Measurements from ENCODE around the gene CBR4.
A peak's percentile ranks its signal among the peaks of the same experiment; 100 is the strongest.

Gene CBR4

GRCh38 chr4:169033660-169034059 lies 23.6 kb upstream of the CBR4 start:
- DNase-seq (ENCODE audit: low spot score) (peak; percentile 17), FAIRE-seq (no peak)

- FAIRE-seq (no peak), DNase-seq (ENCODE audit: low spot score) (no peak)
These were observed 23.0 kb upstream of the CBR4 start for GRCh38 chr4:169032883-169033645.

- no peak for DNase-seq (ENCODE audit: low spot score)
- no peak for FAIRE-seq
These were observed 22.1 kb upstream of the CBR4 start for GRCh38 chr4:169032194-169032593.

GRCh38 chr4:169031392-169031791 lies 21.3 kb upstream of the CBR4 start:
- DNase-seq (ENCODE audit: low spot score): no peak
- FAIRE-seq: no peak

GRCh38 chr4:169030562-169030982 lies 20.5 kb upstream of the CBR4 start:
- DNase-seq (ENCODE audit: low spot score) (peak; percentile 40), FAIRE-seq (peak; percentile 76)

GRCh38 chr4:169029947-169030346 lies 19.9 kb upstream of the CBR4 start:
- FAIRE-seq (no peak), DNase-seq (ENCODE audit: low spot score) (no peak)

- FAIRE-seq: no peak
- DNase-seq (ENCODE audit: low spot score): no peak
These were observed 17.6 kb upstream of the CBR4 start for GRCh38 chr4:169027663-169028062.

GRCh38 chr4:169025184-169025583 lies 15.1 kb upstream of the CBR4 start:
- DNase-seq (ENCODE audit: low spot score): no peak

GRCh38 chr4:169024762-169025161 lies 14.7 kb upstream of the CBR4 start:
- DNase-seq (ENCODE audit: low spot score): peak; percentile 52

More at GRCh38 chr4:169025184-169025583, 15.1 kb upstream of the CBR4 start:
- FAIRE-seq: no peak

GRCh38 chr4:169018406-169018805 lies 8.4 kb upstream of the CBR4 start:
- FAIRE-seq (no peak), DNase-seq (ENCODE audit: low spot score) (no peak)

More at GRCh38 chr4:169024762-169025161, 14.7 kb upstream of the CBR4 start:
- no peak for FAIRE-seq

- no peak for FAIRE-seq
These were observed 7.9 kb upstream of the CBR4 start for GRCh38 chr4:169017971-169018370.

GRCh38 chr4:169015186-169015623 lies 5.2 kb upstream of the CBR4 start:
- DNase-seq (ENCODE audit: low spot score) (no peak), FAIRE-seq (no peak)

More at GRCh38 chr4:169017971-169018370, 7.9 kb upstream of the CBR4 start:
- no peak for DNase-seq (ENCODE audit: low spot score)

- DNase-seq (ENCODE audit: low spot score): no peak
These were observed 4.5 kb upstream of the CBR4 start for GRCh38 chr4:169014586-169014985.

GRCh38 chr4:169013396-169013795 lies 3.3 kb upstream of the CBR4 start:
- FAIRE-seq (no peak), DNase-seq (ENCODE audit: low spot score) (no peak)

More at GRCh38 chr4:169014586-169014985, 4.5 kb upstream of the CBR4 start:
- no peak for FAIRE-seq

GRCh38 chr4:169012049-169012448 lies 2.0 kb upstream of the CBR4 start:
- FAIRE-seq (no peak), DNase-seq (ENCODE audit: low spot score) (no peak)

- no peak for FAIRE-seq
- DNase-seq (ENCODE audit: low spot score): peak; percentile 57
These were observed 550 bp downstream of the CBR4 start for GRCh38 chr4:169009286-169010124.

GRCh38 chr4:169005453-169006099 lies 4.5 kb downstream of the CBR4 start:
- FAIRE-seq (no peak), DNase-seq (ENCODE audit: low spot score) (no peak)

- FAIRE-seq: no peak
- DNase-seq (ENCODE audit: low spot score): no peak
These were observed 9.7 kb downstream of the CBR4 start for GRCh38 chr4:169000315-169000714.

- DNase-seq (ENCODE audit: low spot score): no peak
- no peak for FAIRE-seq
These were observed 10.2 kb downstream of the CBR4 start for GRCh38 chr4:168999809-169000208.

GRCh38 chr4:168998596-168998995 lies 11.5 kb downstream of the CBR4 start:
- DNase-seq (ENCODE audit: low spot score): no peak
- no peak for FAIRE-seq

GRCh38 chr4:168995537-168996295 lies 14.3 kb downstream of the CBR4 start:
- no peak for FAIRE-seq
- no peak for DNase-seq (ENCODE audit: low spot score)
